Sigmoid colon (tissue), 7 donors: Measurements from ENCODE around the gene GLB1L3. TPM values are rescaled to one million over a fixed set of nuclear protein-coding genes. Genes with fewer than 3 reads are reported as not detected.

ENCODE experiments used
- DNase-seq: peaks from one replicate; pipeline ENCODE4 v3.0.0-alpha.2; 2019
- H3K27ac ChIP-seq, 4 donors: fragments of 200-600 bp; sonication (generic); one replicate each; pipeline ENCODE4 v1.5.1; 2016 to 2019; ENCODE audit warnings: mild to moderate bottlenecking in 1 of 4
- H3K27me3 ChIP-seq, 3 donors: fragments of 200-600 bp; sonication (generic); one replicate each; pipeline ENCODE4 v1.5.1; 2019; ENCODE audit warnings: mild to moderate bottlenecking in 1 of 3
- H3K36me3 ChIP-seq, 4 donors: fragments of 200-600 bp; sonication (generic); one replicate each; pipeline ENCODE4 v1.5.1; 2016 to 2019
- H3K4me1 ChIP-seq, 4 donors: fragments of 200-600 bp; sonication (generic); one replicate each; pipeline ENCODE4 v1.5.1; 2017 to 2019
- H3K4me3 ChIP-seq, 4 donors: fragments of 200-600 bp; sonication (generic); one replicate each; pipeline ENCODE4 v1.5.1; 2017 to 2019; ENCODE audit warnings: mild to moderate bottlenecking in 2 of 4, moderate library complexity in 1 of 4
- H3K9me3 ChIP-seq, 4 donors: fragments of 200-600 bp in 3 of 4; sonication (generic) in 3 of 4; one replicate each; pipeline versions ENCODE4 v1.5.1 to v1.6.1; 2013 to 2019
- EP300 ChIP-seq, 4 donors: sonication (generic); formaldehyde crosslinking; IDR thresholded peaks; one replicate each; pipeline ENCODE4 v1.6.1; 2017; ENCODE audit warnings: antibody characterized with exemption in 4 of 4
- POLR2A ChIP-seq, 2 donors: fragments of 450-650 bp; IDR thresholded peaks; one replicate each; pipeline ENCODE4 v1.6.1; 2016; ENCODE audit warnings: antibody characterized with exemption in 2 of 2, mild to moderate bottlenecking in 2 of 2, moderate library complexity in 2 of 2
- POLR2AphosphoS5 ChIP-seq, 4 donors: sonication (generic); formaldehyde crosslinking; IDR thresholded peaks; one replicate each; pipeline ENCODE4 v1.6.1; 2017; ENCODE audit warnings: antibody characterized with exemption in 4 of 4
- WGBS, 2 donors: extraction: QIAGEN DNeasy Blood & Tissue Kit; methylation state at CpG; one replicate each; pipeline ENCODE4 v1.1.7; 2013; 5-methylcytosine and 5-hydroxymethylcytosine counted together
- intact Hi-C: fragments of 100-400 bp; cut with DNase I; formaldehyde crosslinking; loops from one replicate; pipeline ENCODE4 v1.15.1; 2023
- polyA plus RNA-seq, 3 donors: library from polyadenylated mRNA; stranded (reverse); fragments of 200-250 nt; gene quantifications; one replicate each; pipeline ENCODE4 v1.2.3, GENCODE V29; 2013
- total RNA-seq, 4 donors: library from RNA; depleted of rRNA; stranded (reverse); fragments of >200 nt; gene quantifications; one replicate each; pipeline ENCODE4 v1.1.0, GENCODE V29; 2016
- TF ChIP-seq, protein P1 (sequence below), 4 experiments: fragments of 450-650 bp in 3 of 4; fragments of 200-600 bp in 1 of 4; IDR thresholded peaks; one replicate each; pipeline ENCODE4 v1.5.1; 2016 to 2019; ENCODE audit warnings: antibody characterized with exemption in 4 of 4, mild to moderate bottlenecking in 3 of 4, moderate library complexity in 2 of 4
- donor health status: healthy with polysubstance abuse.
- donor health status: Bipolar disorder and iron deficiency.
- donor health status: healthy.

Gene GLB1L3
- total and polyA plus RNA-seq, 7 donors = 0.25 to 8.9 (median 1.1) TPM; not detected in 2

DNA sequence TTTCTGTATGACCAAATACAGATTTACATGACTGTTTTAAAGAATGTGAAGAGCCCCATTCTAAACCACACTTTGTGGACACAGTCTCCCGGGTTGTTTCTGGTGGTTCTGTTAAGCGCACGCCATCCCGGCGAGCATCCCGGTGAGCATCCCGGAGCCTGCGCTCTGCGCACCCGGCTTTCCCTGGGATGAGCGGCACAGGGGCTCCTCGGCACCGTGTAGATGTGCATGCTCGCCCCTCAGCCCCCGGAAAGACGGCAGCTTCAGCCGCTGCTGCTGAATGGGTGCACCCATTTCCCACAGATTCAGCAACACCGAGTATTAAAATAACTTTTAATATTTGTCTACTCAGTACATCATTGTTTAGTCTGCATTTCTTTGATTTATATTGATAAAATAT lies 91.6 kb downstream of the GLB1L3 start:
- no peak overlapping the region for H3K4me3 ChIP-seq
- H3K27ac ChIP-seq = no peak overlapping the region
- peak; percentile 42 for DNase-seq
- no peaks in the 10 kb centered on the region for H3K27me3 ChIP-seq
- H3K9me3 ChIP-seq = no peaks in the 10 kb centered on the region
- TF ChIP-seq POLR2AphosphoS5 (IDR thresholded peaks at IDR 0.05) = no peak
- no peak for TF ChIP-seq POLR2A (IDR thresholded peaks at IDR 0.05)
- TF ChIP-seq, protein P1, sequence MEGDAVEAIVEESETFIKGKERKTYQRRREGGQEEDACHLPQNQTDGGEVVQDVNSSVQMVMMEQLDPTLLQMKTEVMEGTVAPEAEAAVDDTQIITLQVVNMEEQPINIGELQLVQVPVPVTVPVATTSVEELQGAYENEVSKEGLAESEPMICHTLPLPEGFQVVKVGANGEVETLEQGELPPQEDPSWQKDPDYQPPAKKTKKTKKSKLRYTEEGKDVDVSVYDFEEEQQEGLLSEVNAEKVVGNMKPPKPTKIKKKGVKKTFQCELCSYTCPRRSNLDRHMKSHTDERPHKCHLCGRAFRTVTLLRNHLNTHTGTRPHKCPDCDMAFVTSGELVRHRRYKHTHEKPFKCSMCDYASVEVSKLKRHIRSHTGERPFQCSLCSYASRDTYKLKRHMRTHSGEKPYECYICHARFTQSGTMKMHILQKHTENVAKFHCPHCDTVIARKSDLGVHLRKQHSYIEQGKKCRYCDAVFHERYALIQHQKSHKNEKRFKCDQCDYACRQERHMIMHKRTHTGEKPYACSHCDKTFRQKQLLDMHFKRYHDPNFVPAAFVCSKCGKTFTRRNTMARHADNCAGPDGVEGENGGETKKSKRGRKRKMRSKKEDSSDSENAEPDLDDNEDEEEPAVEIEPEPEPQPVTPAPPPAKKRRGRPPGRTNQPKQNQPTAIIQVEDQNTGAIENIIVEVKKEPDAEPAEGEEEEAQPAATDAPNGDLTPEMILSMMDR (IDR thresholded peaks at IDR 0.05) = no peak
- no peak for TF ChIP-seq EP300 (IDR thresholded peaks at IDR 0.05)
- WGBS, 2 donors = 92 to 93% methylated on average over 18 of the region's 18 CpGs
- H3K4me1 ChIP-seq = no peaks in the 10 kb centered on the region
- peaks cover 0 to 73% (median 10%) of the 10 kb centered on the region in 4 donors for H3K36me3 ChIP-seq
- intact Hi-C loops = no loop called here

Other genes starting within 250 kb of the GLB1L3 start
- gene JAM3, start 207.3 kb upstream of the GLB1L3 start, total RNA-seq = 100 to 1,000 TPM in 1 of 4 donors, 10 to 100 TPM in 3; 69.4 to 125 (median 82.0) TPM
- gene JAM3, start 207.3 kb upstream of the GLB1L3 start, polyA plus RNA-seq = 1 to 10 TPM in 2 of 3 donors, under 1 TPM in 1; 0.69 to 7.5 (median 3.0) TPM
- 1 to 10 TPM; 6.4 to 8.9 (median 8.0) TPM for gene NCAPD3, start 52.4 kb upstream of the GLB1L3 start, total RNA-seq
- 10 to 100 TPM in 1 of 3 donors, 1 to 10 TPM in 2; 1.8 to 13.0 (median 3.0) TPM for gene NCAPD3, start 52.4 kb upstream of the GLB1L3 start, polyA plus RNA-seq
- gene VPS26B, start 51.7 kb upstream of the GLB1L3 start, total RNA-seq = 10 to 100 TPM; 35.7 to 53.7 (median 37.3) TPM
- gene VPS26B, start 51.7 kb upstream of the GLB1L3 start, polyA plus RNA-seq = 10 to 100 TPM; 22.8 to 26.4 (median 22.9) TPM
- gene THYN1, start 23.0 kb upstream of the GLB1L3 start, total RNA-seq = 10 to 100 TPM; 69.9 to 92.2 (median 74.4) TPM
- 10 to 100 TPM; 38.1 to 49.2 (median 48.0) TPM for gene THYN1, start 23.0 kb upstream of the GLB1L3 start, polyA plus RNA-seq
- 10 to 100 TPM; 25.5 to 30.1 (median 26.9) TPM for gene ACAD8, start 22.8 kb upstream of the GLB1L3 start, total RNA-seq
- gene ACAD8, start 22.8 kb upstream of the GLB1L3 start, polyA plus RNA-seq = 10 to 100 TPM; 19.0 to 31.2 (median 28.0) TPM
- 100 to 1,000 TPM in 1 of 4 donors, 10 to 100 TPM in 3; 30.8 to 108 (median 51.0) TPM for gene GLB1L2, start 55.6 kb downstream of the GLB1L3 start, total RNA-seq
- 10 to 100 TPM in 1 of 3 donors, 1 to 10 TPM in 2; 4.2 to 16.5 (median 6.0) TPM for gene GLB1L2, start 55.6 kb downstream of the GLB1L3 start, polyA plus RNA-seq
- under 1 TPM in 3 of 4 donors, not detected in 1; 0.16 to 0.28 (median 0.27) TPM for gene B3GAT1, start 135.9 kb downstream of the GLB1L3 start, total RNA-seq
- under 1 TPM in 1 of 3 donors, not detected in 2; 0.63 TPM for gene B3GAT1, start 135.9 kb downstream of the GLB1L3 start, polyA plus RNA-seq